ENCODE measurements around the gene PRKCE. TPM values are rescaled to one million over a fixed set of nuclear protein-coding genes. Genes with fewer than 3 reads are reported as not detected.

The PRKCE gene
- total RNA-seq, 4 donors from 2014 or later, result 10.9 to 19.6 (median 14.9) TPM

DNA sequence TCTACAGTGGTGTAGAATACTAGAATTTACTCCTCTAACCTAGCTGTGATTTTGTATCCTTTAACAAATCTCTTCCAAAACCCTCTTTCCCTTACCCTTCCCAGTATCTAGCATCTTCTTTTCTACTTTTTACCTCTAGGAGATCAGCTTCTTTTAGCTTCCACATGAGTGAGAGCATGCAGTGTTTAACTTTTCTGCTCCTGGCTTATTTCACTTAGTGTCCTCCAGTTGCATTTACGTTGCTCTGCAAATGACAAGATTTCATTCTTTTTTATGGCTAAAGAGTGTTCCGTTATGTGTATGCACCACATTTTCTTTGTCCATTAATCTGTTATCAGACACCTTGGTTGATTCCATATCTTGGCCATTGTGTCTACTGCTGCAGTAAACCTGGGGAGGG is 228.5 kb downstream of the PRKCE start:
- TF ChIP-seq, protein P1, sequence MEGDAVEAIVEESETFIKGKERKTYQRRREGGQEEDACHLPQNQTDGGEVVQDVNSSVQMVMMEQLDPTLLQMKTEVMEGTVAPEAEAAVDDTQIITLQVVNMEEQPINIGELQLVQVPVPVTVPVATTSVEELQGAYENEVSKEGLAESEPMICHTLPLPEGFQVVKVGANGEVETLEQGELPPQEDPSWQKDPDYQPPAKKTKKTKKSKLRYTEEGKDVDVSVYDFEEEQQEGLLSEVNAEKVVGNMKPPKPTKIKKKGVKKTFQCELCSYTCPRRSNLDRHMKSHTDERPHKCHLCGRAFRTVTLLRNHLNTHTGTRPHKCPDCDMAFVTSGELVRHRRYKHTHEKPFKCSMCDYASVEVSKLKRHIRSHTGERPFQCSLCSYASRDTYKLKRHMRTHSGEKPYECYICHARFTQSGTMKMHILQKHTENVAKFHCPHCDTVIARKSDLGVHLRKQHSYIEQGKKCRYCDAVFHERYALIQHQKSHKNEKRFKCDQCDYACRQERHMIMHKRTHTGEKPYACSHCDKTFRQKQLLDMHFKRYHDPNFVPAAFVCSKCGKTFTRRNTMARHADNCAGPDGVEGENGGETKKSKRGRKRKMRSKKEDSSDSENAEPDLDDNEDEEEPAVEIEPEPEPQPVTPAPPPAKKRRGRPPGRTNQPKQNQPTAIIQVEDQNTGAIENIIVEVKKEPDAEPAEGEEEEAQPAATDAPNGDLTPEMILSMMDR (IDR thresholded peaks at IDR 0.05; ENCODE audit: low read depth), result no peak

- TF ChIP-seq, protein P1 (IDR thresholded peaks at IDR 0.05; ENCODE audit: low read depth), result no peak
These were observed 230.6 kb downstream of the PRKCE start for GRCh38 chr2:45881970-45882581.

DNA sequence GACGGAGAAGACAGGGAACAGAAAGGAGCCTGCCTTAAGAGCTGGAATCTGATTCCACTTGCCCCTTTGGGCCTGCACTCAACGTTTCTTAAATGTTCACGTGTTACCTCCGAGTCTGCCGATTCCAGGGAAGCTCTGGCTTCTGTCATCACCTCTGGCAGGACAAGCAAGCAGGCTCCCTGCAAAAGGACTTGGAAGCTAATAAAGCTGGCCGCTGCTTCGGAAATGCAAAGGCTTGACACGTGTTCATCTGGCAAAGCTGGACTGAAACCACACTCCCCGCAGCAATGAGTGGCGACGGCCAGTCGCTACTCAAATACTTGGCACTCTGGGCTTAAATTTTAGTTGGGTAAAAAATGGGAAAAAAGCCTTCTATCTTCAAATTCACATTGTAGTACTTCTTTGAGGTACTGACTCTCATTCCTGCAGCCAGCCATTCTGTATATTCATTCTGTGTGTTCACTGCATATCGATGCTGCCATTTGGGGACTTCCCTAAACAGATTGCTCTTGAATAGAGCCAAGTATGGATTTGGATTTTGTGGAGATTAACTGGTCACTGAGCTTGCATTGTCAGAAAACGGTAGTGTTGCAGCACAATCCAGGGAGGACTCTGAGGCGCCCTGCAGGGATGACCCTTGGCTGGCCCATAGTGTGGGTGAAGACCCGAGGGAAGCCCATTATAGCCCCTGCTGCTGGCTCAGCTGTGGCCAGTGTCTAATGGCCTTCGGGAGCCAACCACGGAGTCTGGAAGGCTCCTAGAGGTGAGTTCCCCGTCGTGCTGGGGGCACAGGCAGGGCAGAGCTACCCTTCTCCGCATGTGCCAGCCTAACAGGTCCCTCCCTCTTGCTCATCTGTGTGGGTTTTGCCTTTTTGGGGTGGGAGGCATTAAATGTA is 231.5 kb downstream of the PRKCE start:
- TF ChIP-seq, protein P1 (IDR thresholded peaks at IDR 0.05; ENCODE audit: low read depth), result no peak

DNA sequence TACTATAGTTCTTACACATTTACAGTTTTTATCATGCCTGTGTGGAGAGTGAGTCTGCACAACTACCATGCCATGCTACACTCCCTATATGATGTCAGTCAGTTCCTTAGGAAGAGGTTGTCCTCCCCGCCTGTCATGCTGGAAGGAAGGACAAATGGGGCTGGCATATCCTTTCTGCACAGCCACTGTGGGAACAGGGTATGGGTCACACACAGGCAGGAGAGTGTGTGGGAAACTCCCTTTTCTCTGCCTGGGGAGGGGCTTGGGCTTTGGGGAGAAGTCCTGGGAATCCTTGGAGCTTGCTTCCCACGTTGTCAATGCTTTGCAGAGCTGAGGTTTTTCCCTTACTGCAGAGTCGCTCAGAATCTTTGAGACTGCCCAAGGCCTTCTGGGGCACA is 232.1 kb downstream of the PRKCE start:
- TF ChIP-seq, protein P1 (IDR thresholded peaks at IDR 0.05; ENCODE audit: low read depth), result no peak

DNA sequence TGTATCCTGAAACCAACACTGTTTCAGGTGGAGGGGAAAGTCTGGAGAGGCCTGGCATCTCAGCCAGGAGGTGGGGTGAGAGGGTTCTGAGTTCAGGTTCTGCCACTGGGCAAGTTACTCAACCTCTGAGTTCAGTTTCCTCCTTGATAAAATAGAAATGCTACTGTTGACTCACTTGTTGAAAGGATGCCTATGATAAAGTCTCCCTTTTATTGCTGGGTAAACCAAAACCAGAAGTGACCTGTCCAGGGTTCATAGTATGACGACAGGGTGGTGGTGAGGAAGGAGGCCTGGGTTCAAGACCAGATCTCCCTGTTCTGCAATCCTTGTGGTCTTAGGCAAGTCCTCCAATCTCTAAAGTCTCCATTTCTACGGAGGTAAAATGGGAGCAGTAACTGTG is 232.7 kb downstream of the PRKCE start:
- TF ChIP-seq, protein P1 (IDR thresholded peaks at IDR 0.05; ENCODE audit: low read depth), result no peak

GRCh38 chr2:45885171-45885621 is 233.7 kb downstream of the PRKCE start:
- TF ChIP-seq, protein P1 (IDR thresholded peaks at IDR 0.05; ENCODE audit: low read depth), result no peak

DNA sequence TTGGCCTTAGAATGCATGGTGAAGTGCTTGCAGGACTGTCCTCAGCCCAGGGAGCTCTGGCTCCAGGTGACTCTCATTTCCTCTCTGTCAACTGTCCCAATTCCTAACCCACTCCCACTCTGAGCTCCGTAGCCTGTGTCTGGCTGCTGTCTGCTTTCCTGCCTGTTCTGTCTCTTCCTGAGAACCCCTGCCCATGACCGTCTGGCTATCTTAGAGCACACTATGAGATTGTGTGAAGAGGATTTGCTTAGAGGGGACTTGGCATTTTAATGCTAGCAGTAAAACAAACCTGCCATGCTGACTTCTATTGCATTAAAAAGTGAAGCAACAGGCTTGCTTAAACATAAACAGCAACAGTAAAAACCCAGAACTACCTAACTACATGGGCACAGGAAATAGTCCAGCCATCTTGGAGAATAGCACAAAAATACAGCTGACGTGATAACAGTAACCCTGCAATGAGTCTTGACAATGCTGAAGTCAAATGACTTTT is 234.7 kb downstream of the PRKCE start:
- TF ChIP-seq, protein P1 (IDR thresholded peaks at IDR 0.05; ENCODE audit: low read depth), result no peak
